GM12872 (cell line): ENCODE measurements around the gene BCHE.

Experiments
- CTCF ChIP-seq: IDR thresholded peaks from 3 replicates; pipeline ENCODE4 v1.5.1; 2011; ENCODE audit warnings: low read depth, mild to moderate bottlenecking, low read length, moderate library complexity; ENCODE audit not compliant: insufficient read depth

BCHE gene

GRCh38 chr3:165817160-165817709 lies 20.0 kb downstream of the BCHE start:
- no peak for TF ChIP-seq CTCF

- TF ChIP-seq CTCF, result no peak
These were observed 21.0 kb downstream of the BCHE start for GRCh38 chr3:165816209-165816608.

- no peak for TF ChIP-seq CTCF
These were observed 21.5 kb downstream of the BCHE start for GRCh38 chr3:165815682-165816081.

- no peak for TF ChIP-seq CTCF
These were observed 22.8 kb downstream of the BCHE start for GRCh38 chr3:165814380-165814779.

GRCh38 chr3:165805946-165806561 lies 31.2 kb downstream of the BCHE start:
- no peak for TF ChIP-seq CTCF

GRCh38 chr3:165803471-165803870 lies 33.8 kb downstream of the BCHE start:
- no peak for TF ChIP-seq CTCF

GRCh38 chr3:165800970-165801369 lies 36.3 kb downstream of the BCHE start:
- TF ChIP-seq CTCF, result no peak
